Smooth muscle cell of the brain vasculature (primary cell): ENCODE data around the gene PPP4C.

Experiments
- DNase-seq: peaks from one replicate; pipeline ENCODE4 v3.0.0-alpha.2; 2012; ENCODE audit warnings: low read depth, low spot score

PPP4C gene

GRCh38 chr16:30054959-30055553 lies 20.7 kb upstream of the PPP4C start:
- no peak for DNase-seq

DNA sequence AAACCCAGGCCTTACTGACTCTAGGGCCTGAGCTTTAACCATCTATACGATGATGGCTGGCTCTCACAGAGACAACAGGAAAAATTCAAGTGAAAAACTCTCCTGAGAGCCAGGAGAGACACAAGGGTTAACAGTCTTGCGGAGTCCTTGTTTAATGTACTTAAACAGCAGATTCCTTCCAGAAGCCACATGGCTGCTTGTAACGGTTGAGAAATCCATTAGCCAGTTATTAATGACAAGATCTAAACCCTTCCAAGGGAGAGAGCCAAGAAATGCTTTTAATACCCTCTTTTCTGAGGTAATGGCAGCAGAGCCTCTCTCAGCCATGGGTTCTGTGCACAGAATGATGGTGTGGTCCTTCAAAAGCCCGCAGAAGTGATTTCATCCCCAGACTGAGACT lies 15.4 kb upstream of the PPP4C start:
- no peak for DNase-seq

DNA sequence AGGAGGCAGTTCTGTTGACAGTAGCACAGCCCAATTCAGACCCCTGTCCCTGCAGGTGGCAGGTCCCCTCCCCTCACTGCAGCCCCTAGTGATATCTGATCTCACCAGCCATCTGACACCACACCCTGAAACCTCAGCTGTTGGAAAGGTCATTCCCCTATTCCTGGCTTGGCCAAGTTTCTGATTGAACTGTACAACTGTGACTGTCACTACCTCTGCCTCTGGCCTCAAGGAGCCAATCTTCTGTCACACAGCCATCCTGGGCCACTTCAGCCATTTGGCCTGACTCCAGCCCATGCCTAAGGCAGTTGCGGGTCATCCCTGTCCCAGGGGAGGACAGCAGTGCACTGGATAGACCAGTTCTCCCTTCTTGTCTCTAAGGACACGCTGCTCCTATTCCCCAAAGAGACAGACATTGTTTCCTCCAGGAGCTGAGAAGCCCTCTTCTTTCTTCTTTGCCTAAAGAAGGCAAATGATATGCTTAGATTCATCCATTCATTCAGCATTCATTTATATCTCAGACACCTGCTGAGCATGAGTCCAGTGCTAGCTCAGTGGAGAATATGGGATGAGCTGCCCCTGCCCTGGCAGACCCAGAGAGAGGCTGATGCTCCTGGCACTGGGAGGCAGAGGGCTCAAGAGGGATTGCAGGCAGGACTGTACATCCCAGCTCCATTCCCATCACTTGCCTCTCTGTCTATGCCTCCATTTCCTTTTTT lies 14.8 kb upstream of the PPP4C start:
- no peak for DNase-seq

GRCh38 chr16:30063278-30063892 lies 12.4 kb upstream of the PPP4C start:
- no peak for DNase-seq

- no peak for DNase-seq
Measured at GRCh38 chr16:30063893-30064728, 11.7 kb upstream of the PPP4C start.

- DNase-seq = no peak
Measured at GRCh38 chr16:30064729-30065101, 11.1 kb upstream of the PPP4C start.

DNA sequence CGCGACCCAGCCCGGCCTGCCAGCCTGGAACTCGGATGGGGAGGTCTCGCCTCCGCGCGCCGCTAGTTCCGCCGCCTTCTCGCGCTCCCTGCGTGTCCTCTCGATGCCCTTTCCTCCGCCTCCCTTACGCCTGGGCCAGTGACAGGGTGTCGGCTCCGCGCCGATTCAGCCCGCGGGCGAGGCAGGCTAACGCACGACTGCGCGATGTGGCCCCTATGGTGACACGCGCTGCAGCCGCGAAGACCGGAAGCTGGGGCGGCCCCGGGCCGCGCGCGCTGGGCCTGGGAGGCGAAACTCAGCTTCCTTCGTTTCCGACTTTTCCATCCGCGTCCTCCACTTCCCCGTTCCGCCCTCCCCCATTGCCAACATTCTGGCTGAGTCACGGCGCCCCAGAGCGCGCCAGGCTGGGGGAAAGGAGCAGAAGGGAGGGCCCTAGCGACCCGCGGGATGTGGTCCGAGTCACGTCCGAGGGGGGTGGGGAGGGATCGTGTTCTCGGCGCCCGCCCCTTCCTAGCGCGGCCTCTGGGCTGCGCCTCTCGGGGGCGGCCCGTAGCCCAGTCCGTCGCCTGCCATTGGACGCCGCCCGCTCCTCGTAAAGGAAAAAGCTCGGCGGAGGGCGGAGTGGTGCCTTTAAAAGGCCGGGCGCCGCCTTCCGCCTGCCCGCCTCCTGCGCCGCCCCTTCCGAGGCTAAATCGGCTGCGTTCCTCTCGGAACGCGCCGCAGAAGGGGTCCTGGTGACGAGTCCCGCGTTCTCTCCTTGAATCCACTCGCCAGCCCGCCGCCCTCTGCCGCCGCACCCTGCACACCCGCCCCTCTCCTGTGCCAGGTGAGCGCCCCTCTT lies 10.5 kb upstream of the PPP4C start, which contains the start of gene ALDOA:
ALDOA (plus strand) TSS at position 659 of the 841 bp plus-strand sequence. CDS start 1,138 bp downstream, outside the sequence.
- peak; percentile 99 for DNase-seq

- no peak for DNase-seq
Measured at GRCh38 chr16:30065943-30066760, 9.6 kb upstream of the PPP4C start.

- DNase-seq = no peak
Measured at GRCh38 chr16:30066761-30067583, 8.8 kb upstream of the PPP4C start.

GRCh38 chr16:30067584-30067916 lies 8.2 kb upstream of the PPP4C start:
- DNase-seq = no peak

- DNase-seq = no peak
Measured at GRCh38 chr16:30068333-30068732, 7.5 kb upstream of the PPP4C start.

GRCh38 chr16:30068750-30069610 lies 6.8 kb upstream of the PPP4C start:
- no peak for DNase-seq

- DNase-seq = no peak
Measured at GRCh38 chr16:30069611-30070462, 6.0 kb upstream of the PPP4C start.

GRCh38 chr16:30070490-30070889 lies 5.3 kb upstream of the PPP4C start:
- DNase-seq = no peak

- no peak for DNase-seq
Measured at GRCh38 chr16:30076276-30076791, 540 bp downstream of the PPP4C start.

DNA sequence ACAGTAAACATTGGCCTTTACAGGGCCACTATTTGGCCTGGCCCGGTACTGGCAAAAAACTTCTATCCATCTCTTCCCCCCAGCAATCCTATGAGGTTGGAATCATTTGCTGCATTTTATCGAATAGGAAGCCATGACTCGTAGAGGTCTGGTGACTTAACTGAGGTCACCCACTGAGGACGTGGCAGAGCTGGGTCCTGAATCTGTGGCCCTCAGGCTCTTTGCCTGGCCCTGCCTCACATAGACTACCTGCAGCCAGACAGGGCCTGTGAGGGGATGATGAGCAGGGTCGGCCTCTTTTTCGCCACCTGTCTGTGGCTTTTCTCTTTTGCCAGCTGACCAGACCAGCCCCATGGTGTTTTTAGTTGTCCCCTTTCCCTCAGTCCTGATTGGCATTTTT lies 1.9 kb downstream of the PPP4C start:
- DNase-seq = no peak

GRCh38 chr16:30078744-30079143 lies 3.0 kb downstream of the PPP4C start:
- no peak for DNase-seq
